SH-SY5Y (cell line): ENCODE measurements around the gene PSMB5.

Experiments
- GATA2 ChIP-seq: IDR thresholded peaks from 2 replicates; pipeline ENCODE4 v1.6.1; 2011; ENCODE audit warnings: mild to moderate bottlenecking, low read depth, low read length
- GATA3 ChIP-seq: IDR thresholded peaks from 2 replicates; pipeline ENCODE4 v1.6.1; 2011; ENCODE audit warnings: low read depth, mild to moderate bottlenecking, low read length, moderate library complexity

PSMB5 gene

GRCh38 chr14:23021434-23021833 is 13.3 kb downstream of the PSMB5 start:
- TF ChIP-seq GATA2 (no peak), GATA3 (no peak)

GRCh38 chr14:23020143-23021128 is 14.3 kb downstream of the PSMB5 start:
- no peak for TF ChIP-seq GATA2
- TF ChIP-seq GATA3 = no peak

DNA sequence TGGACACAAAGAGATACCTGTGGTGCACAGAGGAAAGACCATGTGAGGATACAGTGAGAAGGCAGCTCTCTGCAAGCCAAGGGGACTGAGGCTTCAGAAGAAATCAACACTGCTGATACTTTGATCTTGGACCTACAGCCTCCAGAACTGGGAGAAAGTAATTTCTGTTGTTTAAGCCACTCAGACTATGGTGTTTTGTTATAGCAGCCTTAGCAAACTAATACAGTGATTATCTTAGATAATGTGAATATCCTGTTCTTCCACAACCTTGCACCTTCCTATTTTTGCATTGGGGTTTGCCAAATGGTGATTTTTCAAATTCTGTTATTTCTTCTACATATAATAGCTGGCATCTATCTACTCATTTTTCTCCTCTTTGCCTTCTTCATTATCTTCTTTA is 16.6 kb downstream of the PSMB5 start:
- TF ChIP-seq GATA2 = no peak
- TF ChIP-seq GATA3 = no peak

DNA sequence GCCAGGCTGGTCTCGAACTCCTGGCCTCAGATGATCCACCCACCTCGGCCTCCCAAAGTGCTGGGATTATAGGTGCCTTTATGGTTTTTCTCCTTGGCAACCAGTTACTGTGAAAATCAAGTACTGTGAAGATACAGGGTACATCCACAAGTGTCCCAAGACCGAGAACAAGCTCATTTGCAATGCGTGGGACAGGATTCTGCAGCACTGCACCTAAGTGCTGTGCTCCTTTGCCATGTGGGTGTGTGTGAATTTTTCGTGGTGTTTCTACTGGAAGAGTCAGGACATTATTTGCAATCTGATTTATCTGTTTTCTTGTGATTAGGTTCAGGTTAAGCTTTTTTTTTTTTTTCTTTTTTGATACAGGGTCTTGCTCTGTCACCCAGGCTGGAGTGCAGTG is 17.6 kb downstream of the PSMB5 start:
- TF ChIP-seq GATA2 = no peak
- no peak for TF ChIP-seq GATA3

DNA sequence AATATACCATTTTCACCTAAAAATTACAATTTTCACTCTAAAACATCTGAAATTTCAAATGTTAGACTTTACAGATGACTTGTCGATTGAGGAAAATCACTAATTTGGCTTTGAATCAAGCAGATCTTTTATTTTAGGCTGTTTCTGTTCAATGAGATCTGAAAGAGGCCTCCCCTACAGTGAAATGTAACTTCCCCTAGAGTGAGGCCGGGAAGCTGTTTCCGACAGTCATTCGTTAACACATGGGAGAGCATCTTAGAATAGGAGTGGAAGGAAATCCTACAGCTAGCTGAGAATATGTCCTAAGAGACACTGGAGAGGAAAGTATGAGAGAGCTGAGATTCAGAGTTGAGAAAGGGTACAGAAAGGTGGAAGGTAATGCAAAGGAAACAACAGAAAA is 19.1 kb downstream of the PSMB5 start:
- TF ChIP-seq GATA3 (no peak), GATA2 (no peak)

DNA sequence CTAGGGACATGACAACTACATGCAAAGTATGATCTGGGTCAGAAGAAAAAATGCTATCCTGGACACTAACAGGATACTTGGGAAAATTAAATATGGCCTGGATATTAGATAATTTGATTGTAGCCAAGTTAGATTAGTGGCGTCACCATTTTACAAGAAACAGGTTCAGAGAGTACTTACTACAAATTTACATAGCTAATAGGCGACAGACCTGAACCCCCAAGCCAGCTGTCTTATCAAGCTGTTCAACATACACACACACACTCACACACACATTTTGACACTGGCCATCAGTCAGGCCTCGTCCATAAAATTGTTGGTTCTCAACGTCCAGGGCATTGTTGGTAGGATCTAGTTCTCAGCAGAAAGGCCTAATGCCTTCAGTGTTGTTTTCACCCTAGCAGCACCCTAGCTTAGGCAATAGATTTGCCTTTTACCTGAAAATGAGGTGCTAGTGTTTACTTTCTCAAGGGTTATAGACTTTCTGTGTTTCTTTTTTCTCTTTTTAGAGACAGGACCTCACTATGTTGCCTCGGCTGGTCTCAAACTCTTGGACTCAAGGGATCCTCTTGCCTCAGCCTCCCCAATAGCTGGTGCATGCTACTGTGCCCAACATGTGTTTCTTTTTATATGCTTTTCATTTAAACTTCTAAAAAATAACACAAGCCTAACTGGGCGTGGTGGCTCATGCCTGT is 21.5 kb downstream of the PSMB5 start:
- no peak for TF ChIP-seq GATA2
- no peak for TF ChIP-seq GATA3

DNA sequence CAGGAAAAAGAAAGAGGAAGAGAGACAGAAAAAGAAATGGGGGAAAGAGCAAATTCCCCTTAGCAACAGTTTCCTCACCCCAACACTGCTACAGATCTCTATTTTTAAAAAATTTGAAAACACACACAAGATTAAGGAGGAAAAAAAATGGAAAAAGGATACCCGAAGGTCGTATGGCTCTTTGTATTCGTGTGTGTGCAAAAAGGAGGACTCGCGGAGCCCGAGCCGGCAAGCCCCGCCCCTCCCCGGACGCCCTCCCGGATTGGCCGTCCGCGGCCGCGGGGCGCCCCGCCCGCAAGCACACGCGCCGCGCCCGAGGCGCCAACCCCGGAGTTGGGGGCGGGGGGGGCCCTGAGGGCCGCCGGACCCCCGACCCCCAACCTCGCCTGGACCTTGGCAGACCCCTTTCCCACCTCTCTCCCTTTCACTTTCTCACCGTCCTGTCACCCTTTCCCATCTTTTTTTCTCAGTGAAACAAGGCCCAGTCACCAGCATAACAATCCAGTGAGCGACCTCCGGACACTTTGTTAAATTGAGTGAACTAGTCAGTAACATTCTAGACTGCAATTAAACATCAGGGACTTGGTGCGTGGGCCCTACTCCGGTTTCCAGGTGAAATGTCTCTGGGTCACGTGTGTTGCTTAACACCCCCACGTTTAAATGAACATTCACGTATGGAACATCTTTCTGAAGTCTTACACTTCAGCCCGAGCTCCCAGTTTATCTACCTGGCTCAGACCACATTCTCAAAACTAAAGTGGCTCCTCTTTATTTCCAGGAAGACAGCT is 24.6 kb downstream of the PSMB5 start, which contains the start of gene C14orf93:
Gene C14orf93 (minus strand): TSS at position 205 of the 788 bp plus-strand sequence. CDS start 11,120 bp downstream, outside the sequence.
- no peak for TF ChIP-seq GATA3
- no peak for TF ChIP-seq GATA2

GRCh38 chr14:23009483-23009938 is 25.2 kb downstream of the PSMB5 start:
- TF ChIP-seq GATA3 (no peak), GATA2 (no peak)

DNA sequence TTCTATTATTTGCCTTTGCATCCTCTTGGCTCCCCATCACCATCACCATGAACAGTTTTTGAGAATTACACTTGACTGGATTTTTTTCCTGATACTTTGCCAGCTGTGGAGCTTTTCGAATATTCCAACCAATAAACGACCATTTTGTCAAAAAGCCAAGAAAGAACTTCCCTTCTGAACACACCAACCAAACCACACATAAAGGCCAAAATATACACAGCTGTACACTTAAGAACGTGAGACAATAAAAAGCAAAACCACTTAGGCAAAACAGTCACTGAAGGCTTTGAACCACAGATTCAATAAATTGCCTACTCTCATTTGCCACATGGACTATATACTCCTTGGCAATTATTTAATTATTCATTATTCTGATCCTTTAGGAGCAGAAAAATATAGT is 25.9 kb downstream of the PSMB5 start:
- TF ChIP-seq GATA3 (no peak), GATA2 (no peak)

GRCh38 chr14:23006544-23007419 is 27.9 kb downstream of the PSMB5 start:
- TF ChIP-seq GATA2 = no peak
- no peak for TF ChIP-seq GATA3

- TF ChIP-seq GATA3 (no peak), GATA2 (no peak)
Measured at GRCh38 chr14:23006188-23006534, 28.5 kb downstream of the PSMB5 start.

DNA sequence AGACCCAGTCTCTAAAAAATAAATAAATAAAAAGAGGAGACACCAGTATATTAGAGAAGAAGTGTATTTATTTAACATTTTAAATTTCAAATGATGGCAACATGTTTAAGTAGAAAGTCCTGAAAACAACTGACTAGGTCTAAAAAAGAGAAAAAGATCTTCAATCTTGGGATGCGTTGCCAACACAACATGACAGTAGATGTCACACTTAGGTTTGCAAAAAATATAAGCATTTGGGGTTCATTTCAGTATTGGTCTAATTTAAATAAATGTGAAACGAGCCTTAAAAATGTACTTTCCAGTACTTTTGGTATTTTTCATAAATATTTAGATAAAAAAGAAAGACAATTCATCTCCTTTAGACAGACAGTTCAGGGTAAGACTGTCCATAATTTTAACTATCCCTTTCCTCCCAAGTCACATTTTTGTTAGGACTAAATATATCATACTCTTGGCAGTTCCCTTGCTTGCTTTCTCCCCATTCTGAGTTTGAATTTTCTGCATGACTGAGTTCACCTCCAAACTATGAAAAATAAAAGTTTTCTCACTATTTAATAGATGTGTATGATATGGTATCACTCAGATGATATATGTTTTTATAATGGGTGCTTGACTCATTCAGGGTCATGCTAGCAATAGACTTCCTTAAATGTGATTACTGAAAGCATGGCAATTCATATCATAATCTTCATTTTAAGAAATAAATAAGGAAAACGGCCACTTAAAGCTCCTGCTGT is 29.1 kb downstream of the PSMB5 start:
- no peak for TF ChIP-seq GATA3
- TF ChIP-seq GATA2 = no peak

DNA sequence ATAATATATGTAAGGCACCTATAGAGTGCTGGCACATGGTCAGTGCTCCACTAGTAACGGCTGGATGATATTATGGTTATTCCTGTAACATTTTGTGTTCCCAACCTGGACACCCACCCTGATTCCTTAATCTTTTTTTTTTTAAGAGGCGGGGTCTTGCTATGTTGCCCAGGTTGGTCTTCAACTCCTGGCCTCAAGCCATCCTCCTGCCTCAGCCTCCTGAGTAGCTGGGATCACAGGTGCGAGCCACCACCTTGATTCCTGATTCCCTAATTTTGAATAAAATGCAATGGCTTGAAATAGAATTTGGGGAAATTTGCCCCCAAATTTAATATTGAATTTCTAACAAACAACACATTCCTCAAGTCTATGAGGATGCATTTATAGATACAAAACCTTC is 32.1 kb downstream of the PSMB5 start:
- TF ChIP-seq GATA3 = no peak
- no peak for TF ChIP-seq GATA2
